ENCODE measurements around the gene SELENOW.

DNA sequence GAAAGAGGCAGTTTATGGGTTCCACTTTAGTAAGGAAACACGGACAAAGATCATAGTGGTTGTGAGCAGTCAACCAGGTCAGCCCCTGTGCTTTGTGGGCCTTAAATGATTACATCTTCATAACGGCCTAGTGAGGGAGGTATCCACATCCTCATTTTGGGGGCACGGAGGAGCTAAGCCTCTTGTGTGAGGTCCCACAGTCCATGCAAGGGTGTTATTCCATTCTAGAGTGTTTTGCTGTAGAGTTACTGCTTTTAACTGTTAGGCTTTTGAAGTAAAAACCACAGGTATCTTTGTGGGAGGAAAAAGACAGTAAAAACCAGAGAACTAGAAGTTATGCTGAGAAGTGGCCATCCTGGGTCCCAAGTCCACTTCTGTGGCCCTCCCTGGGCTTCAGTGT lies 29.2 kb upstream of the SELENOW start:
- TF ChIP-seq NFE2L2 (IDR thresholded peaks at IDR 0.05; ENCODE audit: low read depth, low read length) (no peak), SMC3 (IDR thresholded peaks at IDR 0.05; ENCODE audit: low read depth, low read length) (no peak), RAD21 (IDR thresholded peaks at IDR 0.05; ENCODE audit: low read length) (no peak), POLR2A (IDR thresholded peaks at IDR 0.05; ENCODE audit: low read depth, low read length) (no peak)
- TF ChIP-seq, protein P1, sequence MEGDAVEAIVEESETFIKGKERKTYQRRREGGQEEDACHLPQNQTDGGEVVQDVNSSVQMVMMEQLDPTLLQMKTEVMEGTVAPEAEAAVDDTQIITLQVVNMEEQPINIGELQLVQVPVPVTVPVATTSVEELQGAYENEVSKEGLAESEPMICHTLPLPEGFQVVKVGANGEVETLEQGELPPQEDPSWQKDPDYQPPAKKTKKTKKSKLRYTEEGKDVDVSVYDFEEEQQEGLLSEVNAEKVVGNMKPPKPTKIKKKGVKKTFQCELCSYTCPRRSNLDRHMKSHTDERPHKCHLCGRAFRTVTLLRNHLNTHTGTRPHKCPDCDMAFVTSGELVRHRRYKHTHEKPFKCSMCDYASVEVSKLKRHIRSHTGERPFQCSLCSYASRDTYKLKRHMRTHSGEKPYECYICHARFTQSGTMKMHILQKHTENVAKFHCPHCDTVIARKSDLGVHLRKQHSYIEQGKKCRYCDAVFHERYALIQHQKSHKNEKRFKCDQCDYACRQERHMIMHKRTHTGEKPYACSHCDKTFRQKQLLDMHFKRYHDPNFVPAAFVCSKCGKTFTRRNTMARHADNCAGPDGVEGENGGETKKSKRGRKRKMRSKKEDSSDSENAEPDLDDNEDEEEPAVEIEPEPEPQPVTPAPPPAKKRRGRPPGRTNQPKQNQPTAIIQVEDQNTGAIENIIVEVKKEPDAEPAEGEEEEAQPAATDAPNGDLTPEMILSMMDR (conservative IDR thresholded peaks at IDR 0.05; ENCODE audit: low read depth, low read length) = no peak

All from IMR-90 (cell line).